Activated B cell treated with CpG ODN at 0.5 μM for 24 hours (primary cell): Measurements from ENCODE around the gene SUFU. TPM values are rescaled to one million over a fixed set of nuclear protein-coding genes. Genes with fewer than 3 reads are reported as not detected.

Experiments used
- ATAC-seq: fragments of 200-7000 bp; cut with Tn5 transposase; one replicate; pipeline ENCODE4 v1.10.0; 2021; ENCODE audit warnings: low read depth, mild to moderate bottlenecking, moderate library complexity
- CTCF ChIA-PET: fragments of 350-600 bp; sonication (Branson Sonifier 250); formaldehyde crosslinking; loops from one replicate; lab custom pipeline; 2021; ENCODE audit warnings: antibody characterized with exemption; lab: Charles Lee
- POLR2A ChIA-PET: fragments of 350-600 bp; sonication (Branson Sonifier 250); formaldehyde crosslinking; loops from one replicate; lab custom pipeline; 2021; ENCODE audit warnings: antibody characterized with exemption; lab: Charles Lee
- DNase-seq: peaks from one replicate; pipeline ENCODE4 v3.0.0; 2022
- H3K27ac Mint-ChIP-seq: one replicate; pipeline ENCODE4 v1.8.0; 2020; ENCODE audit warnings: mixed read lengths
- H3K27me3 Mint-ChIP-seq: one replicate; pipeline ENCODE4 v1.8.0; 2021; ENCODE audit warnings: mixed read lengths
- H3K36me3 Mint-ChIP-seq: one replicate; pipeline ENCODE4 v1.8.0; 2021; ENCODE audit warnings: low read depth, mixed read lengths
- H3K4me1 Mint-ChIP-seq: one replicate; pipeline ENCODE4 v1.8.0; 2021; ENCODE audit warnings: mixed read lengths
- H3K4me3 Mint-ChIP-seq: one replicate; pipeline ENCODE4 v1.8.0; 2020; ENCODE audit warnings: mild to moderate bottlenecking, mixed read lengths
- H3K9me3 Mint-ChIP-seq: one replicate; pipeline ENCODE4 v1.8.0; 2020; ENCODE audit warnings: mixed read lengths
- intact Hi-C: fragments of 100-400 bp; cut with micrococcal nuclease; formaldehyde crosslinking; loops from one replicate; pipeline ENCODE4 v1.15.1; 2024
- total RNA-seq: library from RNA; stranded (reverse); gene quantifications from 2 replicates; pipeline ENCODE4 v1.2.3, GENCODE V29; 2022
- TF ChIP-seq, protein P1 (sequence below): fragments of 200-600 bp; IDR thresholded peaks from one replicate; pipeline ENCODE4 v1.8.0; 2022; ENCODE audit warnings: antibody characterized with exemption, mild to moderate bottlenecking

SUFU gene
- total RNA-seq, 1 donor from 2014 or later: 7.4 TPM

DNA sequence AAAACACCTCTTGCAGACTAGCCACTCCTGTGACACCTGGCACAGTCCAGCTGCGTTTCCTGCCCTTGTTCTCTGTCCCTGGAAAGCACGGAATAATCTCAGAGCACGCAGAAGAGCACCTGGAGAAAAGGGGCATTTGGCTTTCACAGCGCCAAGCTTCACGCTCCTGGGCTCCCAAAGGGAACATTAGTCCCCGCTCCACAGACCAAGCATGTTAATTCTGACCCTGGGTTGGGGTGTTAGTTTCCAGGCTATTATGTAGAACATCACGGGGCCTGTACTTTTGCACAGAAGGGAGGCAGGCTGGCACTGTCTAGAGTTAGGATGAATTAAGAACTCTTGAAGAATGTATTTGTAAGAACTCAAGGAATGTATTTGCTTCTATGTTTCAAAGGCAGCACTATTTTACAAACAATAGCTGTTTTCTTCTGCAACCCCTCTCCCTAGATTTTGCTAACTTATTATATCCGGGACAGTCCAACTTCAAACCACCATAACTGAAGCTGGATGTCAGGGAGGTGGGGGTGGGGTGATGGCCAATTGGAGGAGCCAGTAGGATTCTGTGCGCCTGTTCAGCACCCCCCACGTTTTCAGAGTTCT lies 78.3 kb downstream of the SUFU start:
- TF ChIP-seq, protein P1, sequence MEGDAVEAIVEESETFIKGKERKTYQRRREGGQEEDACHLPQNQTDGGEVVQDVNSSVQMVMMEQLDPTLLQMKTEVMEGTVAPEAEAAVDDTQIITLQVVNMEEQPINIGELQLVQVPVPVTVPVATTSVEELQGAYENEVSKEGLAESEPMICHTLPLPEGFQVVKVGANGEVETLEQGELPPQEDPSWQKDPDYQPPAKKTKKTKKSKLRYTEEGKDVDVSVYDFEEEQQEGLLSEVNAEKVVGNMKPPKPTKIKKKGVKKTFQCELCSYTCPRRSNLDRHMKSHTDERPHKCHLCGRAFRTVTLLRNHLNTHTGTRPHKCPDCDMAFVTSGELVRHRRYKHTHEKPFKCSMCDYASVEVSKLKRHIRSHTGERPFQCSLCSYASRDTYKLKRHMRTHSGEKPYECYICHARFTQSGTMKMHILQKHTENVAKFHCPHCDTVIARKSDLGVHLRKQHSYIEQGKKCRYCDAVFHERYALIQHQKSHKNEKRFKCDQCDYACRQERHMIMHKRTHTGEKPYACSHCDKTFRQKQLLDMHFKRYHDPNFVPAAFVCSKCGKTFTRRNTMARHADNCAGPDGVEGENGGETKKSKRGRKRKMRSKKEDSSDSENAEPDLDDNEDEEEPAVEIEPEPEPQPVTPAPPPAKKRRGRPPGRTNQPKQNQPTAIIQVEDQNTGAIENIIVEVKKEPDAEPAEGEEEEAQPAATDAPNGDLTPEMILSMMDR: no peak
- no peak for DNase-seq
- H3K27ac Mint-ChIP-seq: no peak overlapping the region
- ATAC-seq: no peak
- no peaks in the 10 kb centered on the region for H3K27me3 Mint-ChIP-seq
- H3K4me1 Mint-ChIP-seq: no peaks in the 10 kb centered on the region
- POLR2A ChIA-PET: interaction anchor here (0.6 kb wide), 1 partner anchor 194 kb away, joined by 5 read pairs; no protein-coding TSS in a partner anchor
- intact Hi-C loops: no loop called here
- CTCF ChIA-PET: interaction anchor here (1.1 to 4.0 kb wide), 7 partner anchors 13 to 413 kb away, joined by 3 to 55 read pairs (median 21); partner anchors contain the start of genes ACTR1A and SUFU
- H3K9me3 Mint-ChIP-seq: peaks cover 2% of the 10 kb centered on the region
- peaks cover 1% of the 10 kb centered on the region for H3K36me3 Mint-ChIP-seq
- H3K4me3 Mint-ChIP-seq: no peak overlapping the region

DNA sequence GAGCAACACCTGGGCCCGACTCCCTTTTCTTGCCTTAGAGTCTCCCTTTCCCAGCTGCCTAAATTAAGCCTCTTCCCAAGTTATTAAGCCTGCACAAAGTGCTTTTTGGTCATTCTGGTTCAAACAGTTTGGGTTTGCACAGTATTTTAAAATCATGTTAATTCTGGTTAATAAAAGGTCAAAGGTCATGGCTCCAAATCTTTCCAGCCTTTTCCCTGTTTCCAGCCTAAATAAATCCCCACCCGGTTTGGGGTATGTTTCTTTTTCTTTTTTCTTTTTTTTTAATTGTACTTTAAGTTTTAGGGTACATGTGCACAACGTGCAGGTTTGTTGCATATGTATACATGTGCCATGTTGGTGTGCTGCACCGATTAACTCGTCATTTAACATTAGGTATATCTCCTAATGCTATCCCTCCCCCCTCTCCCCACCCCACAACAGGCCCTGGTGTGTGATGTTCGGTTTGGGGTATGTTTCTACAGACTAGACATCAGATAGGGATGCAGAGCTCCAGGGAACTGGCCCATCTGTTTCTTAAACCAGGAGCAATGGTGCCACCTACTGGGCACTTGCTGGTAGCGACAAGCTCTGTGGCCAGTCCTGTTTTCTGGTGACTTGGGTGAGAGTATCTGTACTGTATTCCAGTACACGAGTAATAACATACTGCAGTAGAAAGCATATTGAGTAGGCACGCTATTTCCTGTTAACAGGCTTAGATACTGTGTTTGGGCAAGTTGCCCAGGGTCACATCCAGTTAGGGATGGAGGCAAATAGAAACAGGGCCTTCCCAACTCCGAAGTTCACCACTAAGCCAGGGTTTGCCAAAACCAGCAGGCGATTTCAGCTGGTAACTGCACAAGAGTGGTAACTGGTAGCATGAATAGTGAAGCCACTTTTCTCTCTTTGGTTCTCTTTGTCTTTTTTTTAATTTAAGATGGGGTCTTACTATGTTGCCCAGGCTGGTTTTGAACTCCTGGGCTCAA lies 80.0 kb downstream of the SUFU start:
- intact Hi-C loops: loop anchor here (1.0 to 2.0 kb wide), 6 partner anchors 80 to 414 kb away; partner anchors contain the start of genes NFKB2 and SUFU
- H3K36me3 Mint-ChIP-seq: peaks cover 1% of the 10 kb centered on the region
- no peak overlapping the region for H3K4me3 Mint-ChIP-seq
- TF ChIP-seq, protein P1: peak; percentile 64
- POLR2A ChIA-PET: interaction anchor here (0.5 to 1.9 kb wide), 9 partner anchors 61 to 767 kb away, joined by 3 to 10 read pairs (median 5); partner anchors contain the start of genes ACTR1A, NFKB2, SUFU and TRIM8
- CTCF ChIA-PET: interaction anchor here (0.5 to 4.0 kb wide), 30 partner anchors 11 to 414 kb away, joined by 3 to 55 read pairs (median 4); partner anchors contain the start of genes ACTR1A, SUFU and TRIM8
- no peak overlapping the region for H3K27ac Mint-ChIP-seq
- no peaks in the 10 kb centered on the region for H3K4me1 Mint-ChIP-seq
- DNase-seq (peak; percentile 59), ATAC-seq (peak; percentile 98)
- H3K27me3 Mint-ChIP-seq: no peaks in the 10 kb centered on the region
- H3K9me3 Mint-ChIP-seq: peaks cover 2% of the 10 kb centered on the region

DNA sequence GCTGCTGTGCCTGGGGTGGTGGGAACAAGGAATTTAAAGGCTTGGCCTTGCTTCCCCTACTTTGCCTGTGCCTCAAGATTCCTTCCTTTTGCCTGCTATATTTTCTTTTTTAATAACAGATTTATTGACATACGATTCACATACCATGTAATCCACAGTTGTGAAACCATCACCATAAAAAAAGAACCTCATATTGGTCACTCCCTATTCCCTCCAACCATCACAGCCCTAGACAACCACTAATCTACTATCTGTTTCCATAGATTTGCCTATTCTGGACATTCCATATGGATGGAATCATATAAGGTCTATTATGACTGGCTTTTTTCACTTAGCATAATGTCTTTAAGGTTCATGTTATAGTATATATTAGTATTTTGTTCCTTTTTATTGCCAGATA lies 81.3 kb downstream of the SUFU start:
- Mint-ChIP-seq H3K27me3 (no peaks in the 10 kb centered on the region), H3K27ac (no peak overlapping the region), H3K9me3 (peaks cover 2% of the 10 kb centered on the region), H3K4me3 (no peak overlapping the region), H3K36me3 (peaks cover 1% of the 10 kb centered on the region), H3K4me1 (no peaks in the 10 kb centered on the region)
- DNase-seq: no peak
- ChIA-PET POLR2A (no interaction called here), CTCF (interaction anchor here (1.1 to 2.2 kb wide), 2 partner anchors 21 to 63 kb away, joined by 4 to 9 read pairs; no protein-coding TSS in a partner anchor)
- intact Hi-C loops: loop anchor here (2.0 kb wide), 1 partner anchor 190 kb away; the partner anchor contains the start of gene NFKB2
- TF ChIP-seq, protein P1: no peak
- ATAC-seq: no peak

DNA sequence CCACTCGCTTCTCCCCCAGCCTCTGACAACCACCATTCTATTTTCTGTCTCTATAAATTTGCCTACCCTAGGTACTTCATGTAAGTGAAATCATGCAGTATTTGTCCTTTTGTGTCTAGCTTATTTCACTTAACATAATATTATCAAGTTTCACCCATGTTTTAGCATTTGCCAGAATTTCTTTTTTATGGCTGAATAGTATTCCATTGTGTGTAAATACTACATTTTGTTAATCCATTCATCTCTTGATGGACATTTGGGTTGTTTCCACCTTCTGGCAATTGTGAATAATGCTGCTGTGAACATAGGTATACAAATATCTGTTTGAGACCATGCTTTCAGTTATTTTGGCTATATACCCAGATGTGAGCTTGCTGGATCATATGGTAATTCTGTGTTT lies 83.1 kb downstream of the SUFU start:
- CTCF ChIA-PET: no interaction called here
- H3K27me3 Mint-ChIP-seq: no peaks in the 10 kb centered on the region
- POLR2A ChIA-PET: no interaction called here

More for the DNA sequence above, 83.1 kb downstream of the SUFU start:
- peaks cover 1% of the 10 kb centered on the region for H3K36me3 Mint-ChIP-seq
- DNase-seq: no peak
- intact Hi-C loops: no loop called here
- no peak for ATAC-seq
- H3K4me1 Mint-ChIP-seq: no peaks in the 10 kb centered on the region
- no peak overlapping the region for H3K4me3 Mint-ChIP-seq
- TF ChIP-seq, protein P1: no peak
- peaks cover 2% of the 10 kb centered on the region for H3K9me3 Mint-ChIP-seq
- no peak overlapping the region for H3K27ac Mint-ChIP-seq
